ENCODE data around the gene RGS18. TPM values are rescaled to one million over a fixed set of nuclear protein-coding genes. Genes with fewer than 3 reads are reported as not detected.

The RGS18 gene
- total RNA-seq, 4 donors from 2014 or later, result 0.21 to 0.40 (median 0.30) TPM; not detected in 1

DNA sequence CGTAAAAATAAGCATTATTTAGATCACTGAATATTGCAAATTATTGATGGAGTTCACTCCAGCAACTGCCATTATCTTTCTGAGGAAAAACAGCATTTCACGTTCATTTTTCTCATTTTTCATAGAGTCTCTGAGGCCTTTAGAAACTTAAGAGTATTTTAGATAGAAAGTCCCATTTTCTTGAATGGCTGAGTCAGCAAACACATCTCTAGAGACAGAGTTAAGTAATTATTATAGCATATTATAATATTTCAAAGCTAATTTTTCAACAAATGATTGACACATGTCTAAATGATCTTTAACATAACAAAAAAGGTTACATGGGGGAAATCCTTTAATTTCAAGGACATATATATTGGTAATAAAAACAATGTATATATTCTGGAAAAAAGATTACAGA, 31.8 kb downstream of the RGS18 start:
- no peak overlapping the region for H3K4me3 ChIP-seq

DNA sequence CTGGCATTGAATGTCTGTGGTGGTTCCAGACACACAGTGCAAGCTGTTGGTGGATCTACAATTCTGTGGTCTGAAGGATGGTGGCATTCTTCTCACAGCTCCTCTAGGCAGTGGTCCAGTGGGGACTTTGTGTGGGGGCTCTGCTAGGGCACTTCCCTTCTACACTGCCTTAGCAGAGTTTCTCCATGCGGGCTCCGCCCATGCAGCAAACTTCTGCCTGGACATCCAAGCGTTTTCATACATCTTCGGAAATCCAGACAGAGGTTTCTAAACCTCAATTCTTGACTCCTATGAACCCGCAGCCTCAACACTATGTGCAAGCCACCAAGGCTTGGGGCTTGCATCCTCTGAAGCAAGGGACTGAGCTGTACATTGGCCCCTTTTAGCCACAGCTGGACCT, 43.0 kb downstream of the RGS18 start:
- Histone ChIP-seq H3K27me3 (no peaks in the 10 kb centered on the region), H3K36me3 (no peaks in the 10 kb centered on the region), H3K27ac (no peak overlapping the region), H3K4me1 (no peaks in the 10 kb centered on the region), H3K4me3 (no peak overlapping the region), H3K9me3 (no peaks in the 10 kb centered on the region)
- DNase-seq (ENCODE audit: low spot score in 2 of 2), result no peak
- WGBS, result 98% methylated on average over 5 of the region's 5 CpGs
- TF ChIP-seq POLR2A (IDR thresholded peaks at IDR 0.05), result no peak
- TF ChIP-seq, protein P1, sequence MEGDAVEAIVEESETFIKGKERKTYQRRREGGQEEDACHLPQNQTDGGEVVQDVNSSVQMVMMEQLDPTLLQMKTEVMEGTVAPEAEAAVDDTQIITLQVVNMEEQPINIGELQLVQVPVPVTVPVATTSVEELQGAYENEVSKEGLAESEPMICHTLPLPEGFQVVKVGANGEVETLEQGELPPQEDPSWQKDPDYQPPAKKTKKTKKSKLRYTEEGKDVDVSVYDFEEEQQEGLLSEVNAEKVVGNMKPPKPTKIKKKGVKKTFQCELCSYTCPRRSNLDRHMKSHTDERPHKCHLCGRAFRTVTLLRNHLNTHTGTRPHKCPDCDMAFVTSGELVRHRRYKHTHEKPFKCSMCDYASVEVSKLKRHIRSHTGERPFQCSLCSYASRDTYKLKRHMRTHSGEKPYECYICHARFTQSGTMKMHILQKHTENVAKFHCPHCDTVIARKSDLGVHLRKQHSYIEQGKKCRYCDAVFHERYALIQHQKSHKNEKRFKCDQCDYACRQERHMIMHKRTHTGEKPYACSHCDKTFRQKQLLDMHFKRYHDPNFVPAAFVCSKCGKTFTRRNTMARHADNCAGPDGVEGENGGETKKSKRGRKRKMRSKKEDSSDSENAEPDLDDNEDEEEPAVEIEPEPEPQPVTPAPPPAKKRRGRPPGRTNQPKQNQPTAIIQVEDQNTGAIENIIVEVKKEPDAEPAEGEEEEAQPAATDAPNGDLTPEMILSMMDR (IDR thresholded peaks at IDR 0.05), result no peak
- no peak for TF ChIP-seq EP300 (IDR thresholded peaks at IDR 0.05)

More for the DNA sequence above, 31.8 kb downstream of the RGS18 start:
- H3K27ac ChIP-seq, result no peak overlapping the region
- H3K27me3 ChIP-seq, result no peaks in the 10 kb centered on the region
- no peaks in the 10 kb centered on the region for H3K36me3 ChIP-seq
- DNase-seq (ENCODE audit: low spot score in 2 of 2), result no peak
- no peaks in the 10 kb centered on the region for H3K4me1 ChIP-seq
- 86% methylated on average over 2 of the region's 2 CpGs for WGBS
- H3K9me3 ChIP-seq, result no peaks in the 10 kb centered on the region
- TF ChIP-seq POLR2A (IDR thresholded peaks at IDR 0.05) (no peak), EP300 (IDR thresholded peaks at IDR 0.05) (no peak), POLR2AphosphoS5 (IDR thresholded peaks at IDR 0.05) (no peak)
- TF ChIP-seq, protein P1 (IDR thresholded peaks at IDR 0.05), result no peak

DNA sequence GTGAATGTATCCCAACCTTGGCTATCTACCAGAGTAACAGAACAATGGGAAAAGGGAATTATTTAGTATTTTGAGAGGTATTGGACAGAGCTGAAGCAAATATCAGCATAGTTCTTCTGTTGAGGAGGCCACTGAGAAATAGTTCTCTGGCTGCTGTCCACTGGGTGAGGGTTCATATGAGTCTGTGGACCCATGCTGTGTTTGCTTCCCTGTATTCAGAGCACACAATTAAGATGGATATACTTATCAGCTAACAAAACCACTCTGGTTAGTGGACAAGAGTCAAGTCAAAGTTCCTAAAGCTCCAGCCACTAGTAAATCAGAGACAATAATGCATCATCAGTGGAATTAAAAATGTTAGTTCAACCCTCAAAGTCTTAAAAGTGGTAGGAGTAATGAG, 66.1 kb downstream of the RGS18 start:
- no peak overlapping the region for H3K27ac ChIP-seq
- H3K4me1 ChIP-seq, result no peaks in the 10 kb centered on the region
- no peak overlapping the region for H3K4me3 ChIP-seq
- H3K36me3 ChIP-seq, result no peaks in the 10 kb centered on the region
- TF ChIP-seq POLR2AphosphoS5 (IDR thresholded peaks at IDR 0.05), result no peak
- no peak for TF ChIP-seq POLR2A (IDR thresholded peaks at IDR 0.05)
- no peak for DNase-seq (ENCODE audit: low spot score in 2 of 2)
- no peaks in the 10 kb centered on the region for H3K27me3 ChIP-seq
- H3K9me3 ChIP-seq, result no peaks in the 10 kb centered on the region

DNA sequence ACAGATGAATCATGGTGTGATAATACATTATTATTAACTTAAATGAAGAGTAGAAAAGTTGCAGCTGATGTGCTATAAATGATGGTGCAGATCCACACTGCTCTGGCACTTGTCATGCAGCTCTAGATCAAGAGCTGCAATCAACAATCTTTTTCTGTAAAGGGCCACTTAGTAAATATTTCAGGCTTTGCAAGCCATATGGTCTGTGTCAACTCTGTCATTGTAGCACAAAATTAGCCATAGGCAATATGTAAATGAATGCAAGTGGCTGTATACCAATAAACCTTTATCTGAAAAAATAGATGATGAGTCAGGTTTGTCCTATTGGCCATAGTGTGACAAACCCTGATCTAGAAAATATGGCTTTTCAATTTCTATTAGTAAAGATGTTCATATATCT, 66.6 kb downstream of the RGS18 start:
- H3K4me1 ChIP-seq, result no peaks in the 10 kb centered on the region
- H3K27ac ChIP-seq, result no peak overlapping the region
- H3K9me3 ChIP-seq, result no peaks in the 10 kb centered on the region
- H3K4me3 ChIP-seq, result no peak overlapping the region
- H3K36me3 ChIP-seq, result no peaks in the 10 kb centered on the region
- TF ChIP-seq, protein P1 (IDR thresholded peaks at IDR 0.05), result no peak
- TF ChIP-seq POLR2AphosphoS5 (IDR thresholded peaks at IDR 0.05) (no peak), EP300 (IDR thresholded peaks at IDR 0.05) (no peak), POLR2A (IDR thresholded peaks at IDR 0.05) (no peak)
- H3K27me3 ChIP-seq, result no peaks in the 10 kb centered on the region
- no peak for DNase-seq (ENCODE audit: low spot score in 2 of 2)

DNA sequence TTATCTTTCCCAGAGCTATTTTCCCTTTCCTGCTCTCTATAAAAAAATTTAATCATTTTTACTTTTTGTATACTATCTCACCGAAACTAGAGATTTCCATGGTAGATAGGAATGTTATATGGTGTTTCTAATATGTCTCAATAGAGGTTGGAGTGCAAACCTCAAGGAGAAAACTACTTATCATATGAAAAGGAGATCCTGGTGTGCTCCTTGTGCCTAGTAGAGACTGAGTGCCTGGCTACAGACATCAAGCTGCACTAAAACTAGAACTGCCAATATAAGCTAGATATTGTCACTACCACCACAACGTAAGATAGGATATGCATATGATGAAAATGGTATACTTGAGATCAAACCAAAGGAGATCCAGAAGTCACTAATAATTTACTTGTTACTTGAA, 67.0 kb downstream of the RGS18 start:
- H3K27ac ChIP-seq, result no peak overlapping the region
- DNase-seq (ENCODE audit: low spot score in 2 of 2), result no peak

More for the DNA sequence above, 67.0 kb downstream of the RGS18 start:
- WGBS, result 83% methylated on average over 2 of the region's 2 CpGs
- Histone ChIP-seq H3K4me1 (no peaks in the 10 kb centered on the region), H3K9me3 (no peaks in the 10 kb centered on the region), H3K36me3 (no peaks in the 10 kb centered on the region), H3K27me3 (no peaks in the 10 kb centered on the region), H3K4me3 (no peak overlapping the region)
- TF ChIP-seq POLR2AphosphoS5 (IDR thresholded peaks at IDR 0.05) (no peak), POLR2A (IDR thresholded peaks at IDR 0.05) (no peak), EP300 (IDR thresholded peaks at IDR 0.05) (no peak)
- TF ChIP-seq, protein P1 (IDR thresholded peaks at IDR 0.05), result no peak
